NT2/D1 (cell line): ENCODE data around the gene SCN3B.

ENCODE experiments used
- SUZ12 ChIP-seq: IDR thresholded peaks from 2 replicates; pipeline ENCODE4 v1.6.1; 2011; ENCODE audit not compliant: insufficient read length, insufficient read depth; ENCODE audit errors: extremely low read depth
- YY1 ChIP-seq: IDR thresholded peaks from 2 replicates; pipeline ENCODE4 v1.6.1; 2011; ENCODE audit not compliant: insufficient read length, insufficient read depth
- ZNF274 ChIP-seq: IDR thresholded peaks from 2 replicates; pipeline ENCODE4 v1.6.1; 2011; ENCODE audit warnings: mild to moderate bottlenecking, low read depth, low read length

- no peak for TF ChIP-seq YY1
- TF ChIP-seq ZNF274, result no peak
- TF ChIP-seq SUZ12, result no peak
Observed at GRCh38 chr11:123700772-123701171, 46.3 kb upstream of the SCN3B start.
